ENCODE results near the gene JPH2. TPM values are rescaled to one million over a fixed set of nuclear protein-coding genes. Genes with fewer than 3 reads are reported as not detected.
"Not testable (repeated sequence)": the region's sequence is repeated elsewhere in the genome, so short reads cannot be mapped to it uniquely, and the experiment has no call there.

The JPH2 gene
- total RNA-seq, 1 donor from 2014 or later, result 4.9 TPM

- Mint-ChIP-seq H3K27me3 (peaks cover 3% of the 10 kb centered on the region), H3K9me3 (peaks cover 5% of the 10 kb centered on the region), H3K4me3 (no peak overlapping the region), H3K27ac (peak overlapping the region; percentile 76), H3K4me1 (ENCODE audit: unreplicated experiment) (peaks cover 8% of the 10 kb centered on the region), H3K36me3 (no peaks in the 10 kb centered on the region)
- no peak for DNase-seq (ENCODE audit: extremely low spot score, unreplicated experiment)
- no peak for TF ChIP-seq CTCF (conservative IDR thresholded peaks at IDR 0.05)
These were observed 51.4 kb downstream of the JPH2 start for GRCh38 chr20:44135417-44136204.

GRCh38 chr20:44135012-44135412 is 52.0 kb downstream of the JPH2 start:
- Mint-ChIP-seq H3K27me3 (peaks cover 3% of the 10 kb centered on the region), H3K27ac (peak overlapping the region; percentile 76), H3K36me3 (no peaks in the 10 kb centered on the region), H3K9me3 (peaks cover 5% of the 10 kb centered on the region), H3K4me1 (ENCODE audit: unreplicated experiment) (peaks cover 8% of the 10 kb centered on the region), H3K4me3 (no peak overlapping the region)
- no peak for DNase-seq (ENCODE audit: extremely low spot score, unreplicated experiment)
- no peak for TF ChIP-seq CTCF (conservative IDR thresholded peaks at IDR 0.05)

- no peak overlapping the region for H3K27ac Mint-ChIP-seq
These were observed 53.6 kb downstream of the JPH2 start for GRCh38 chr20:44133424-44133823.

GRCh38 chr20:44131704-44132103 is 55.3 kb downstream of the JPH2 start:
- Mint-ChIP-seq H3K36me3 (no peaks in the 10 kb centered on the region), H3K4me3 (no peak overlapping the region), H3K27ac (peak overlapping the region; percentile 39), H3K4me1 (ENCODE audit: unreplicated experiment) (peaks cover 8% of the 10 kb centered on the region), H3K9me3 (peaks cover 5% of the 10 kb centered on the region), H3K27me3 (peaks cover 3% of the 10 kb centered on the region)
- no peak for DNase-seq (ENCODE audit: extremely low spot score, unreplicated experiment)
- no peak for TF ChIP-seq CTCF (conservative IDR thresholded peaks at IDR 0.05)

More at GRCh38 chr20:44133424-44133823, 53.6 kb downstream of the JPH2 start:
- no peak overlapping the region for H3K4me3 Mint-ChIP-seq
- H3K27me3 Mint-ChIP-seq, result peaks cover 3% of the 10 kb centered on the region
- no peak for DNase-seq (ENCODE audit: extremely low spot score, unreplicated experiment)
- no peak for TF ChIP-seq CTCF (conservative IDR thresholded peaks at IDR 0.05)
- H3K36me3 Mint-ChIP-seq, result no peaks in the 10 kb centered on the region
- peaks cover 5% of the 10 kb centered on the region for H3K9me3 Mint-ChIP-seq
- peaks cover 8% of the 10 kb centered on the region for H3K4me1 Mint-ChIP-seq (ENCODE audit: unreplicated experiment)

GRCh38 chr20:44129911-44130718 is 56.9 kb downstream of the JPH2 start:
- Mint-ChIP-seq H3K9me3 (peaks cover 5% of the 10 kb centered on the region), H3K27ac (no peak overlapping the region), H3K27me3 (peaks cover 3% of the 10 kb centered on the region), H3K36me3 (no peaks in the 10 kb centered on the region), H3K4me1 (ENCODE audit: unreplicated experiment) (peaks cover 2% of the 10 kb centered on the region), H3K4me3 (no peak overlapping the region)
- no peak for TF ChIP-seq CTCF (conservative IDR thresholded peaks at IDR 0.05)
- no peak for DNase-seq (ENCODE audit: extremely low spot score, unreplicated experiment)

GRCh38 chr20:44129300-44129699 is 57.7 kb downstream of the JPH2 start:
- not testable (repeated sequence) for H3K27me3 Mint-ChIP-seq; H3K27ac Mint-ChIP-seq; H3K4me3 Mint-ChIP-seq; H3K4me1 Mint-ChIP-seq (ENCODE audit: unreplicated experiment); H3K36me3 Mint-ChIP-seq; DNase-seq (ENCODE audit: extremely low spot score, unreplicated experiment); H3K9me3 Mint-ChIP-seq

Measured in type B pancreatic cell (in vitro differentiated cells).